AG04450 (cell line): ENCODE results near the gene NKX6-2. TPM values are rescaled to one million over a fixed set of nuclear protein-coding genes. Genes with fewer than 3 reads are reported as not detected.

ENCODE experiments used
- CTCF ChIA-PET: fragments of 300-600, 350-600 bp; formaldehyde crosslinking; extraction: SDS; loops from one replicate; lab custom pipeline; 2022; ENCODE audit warnings: antibody characterized with exemption, inconsistent platforms; lab: Charles Lee
- POLR2A ChIA-PET: fragments of 350-600 bp; formaldehyde crosslinking; extraction: SDS; loops from one replicate; lab custom pipeline; 2021; ENCODE audit warnings: antibody characterized with exemption, inconsistent platforms; lab: Yijun Ruan, JAX
- DNase-seq: peaks from one replicate; pipeline ENCODE4 v3.0.0-alpha.2; 2011; ENCODE audit warnings: low read depth, low spot score
- H3K27ac ChIP-seq: one replicate; pipeline ENCODE4 v1.5.1; 2012; ENCODE audit warnings: low read depth, low read length, control low read depth
- H3K27me3 ChIP-seq: one replicate; pipeline ENCODE4 v1.6.0; 2012; ENCODE audit warnings: low read length; ENCODE audit not compliant: control insufficient read depth, insufficient read depth
- H3K4me3 ChIP-seq: 2 replicates; pipeline ENCODE4 v1.5.1; 2011; ENCODE audit warnings: mild to moderate bottlenecking, low read depth, low read length, control low read depth
- H3K9me3 ChIP-seq: 2 replicates; pipeline ENCODE4 v1.5.1; 2012; ENCODE audit warnings: low read length; ENCODE audit not compliant: control insufficient read depth, insufficient read depth
- CTCF ChIP-seq: IDR thresholded peaks from 2 replicates; pipeline ENCODE4 v1.5.1; 2011; ENCODE audit warnings: low read depth, low read length, control low read depth, inconsistent platforms
- polyA plus RNA-seq: library from polyadenylated mRNA; depleted of rRNA; stranded (reverse); fragments of >200 nt; gene quantifications from 2 replicates; pipeline ENCODE4 v1.2.3, GENCODE V29; 2011

NKX6-2 gene
- polyA plus RNA-seq, 1 experiment, result not detected

- peaks cover 9% of the 10 kb centered on the region; the same call in 1 of the 2 replicates for H3K9me3 ChIP-seq
- CTCF ChIA-PET, result no interaction called here
- no peak for TF ChIP-seq CTCF
- H3K27me3 ChIP-seq, result peaks cover 40% of the 10 kb centered on the region
- POLR2A ChIA-PET, result no interaction called here
- H3K27ac ChIP-seq, result no peak overlapping the region
- H3K4me3 ChIP-seq, result no peak overlapping the region
- no peak for DNase-seq
Observed at GRCh38 chr10:132790470-132790869, 4.5 kb upstream of the NKX6-2 start.

DNA sequence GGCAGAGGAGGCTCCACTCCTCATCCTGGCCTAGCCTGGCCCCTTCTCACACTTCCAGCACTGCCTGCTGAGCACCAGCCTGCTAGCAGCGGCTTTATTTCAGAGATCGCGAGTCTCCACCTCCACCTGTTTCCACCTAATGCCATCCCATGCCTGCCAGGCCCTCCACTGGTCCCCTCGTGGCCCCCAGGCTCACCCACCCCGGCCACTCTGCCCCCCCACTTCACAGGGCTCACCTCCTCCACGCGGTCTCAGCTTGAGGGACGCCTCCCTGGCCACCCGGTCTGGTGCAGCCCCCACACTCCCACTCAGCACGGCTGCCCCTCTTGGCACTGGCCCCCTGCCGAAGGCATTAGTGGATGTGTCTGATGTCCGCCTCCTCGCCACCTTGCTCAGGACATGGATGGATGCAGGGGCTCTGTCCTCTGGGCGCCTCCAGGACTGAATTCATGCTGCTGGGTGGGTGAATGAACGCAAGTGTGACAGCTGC is 3.8 kb upstream of the NKX6-2 start:
- ChIA-PET CTCF (no interaction called here), POLR2A (no interaction called here)
- peaks cover 11% of the 10 kb centered on the region; the same call in 1 of the 2 replicates for H3K9me3 ChIP-seq
- DNase-seq, result no peak
- no peak overlapping the region for H3K4me3 ChIP-seq
- no peak overlapping the region for H3K27ac ChIP-seq
- TF ChIP-seq CTCF, result no peak
- H3K27me3 ChIP-seq, result peaks cover 39% of the 10 kb centered on the region

- H3K27ac ChIP-seq, result no peak overlapping the region
- ChIA-PET CTCF (no interaction called here), POLR2A (no interaction called here)
- peaks cover 44% of the 10 kb centered on the region for H3K27me3 ChIP-seq
- no peak for DNase-seq
- H3K9me3 ChIP-seq, result peaks cover 16% of the 10 kb centered on the region; the same call in 1 of the 2 replicates
- H3K4me3 ChIP-seq, result no peak overlapping the region
- no peak for TF ChIP-seq CTCF
Observed at GRCh38 chr10:132788831-132789219, 2.9 kb upstream of the NKX6-2 start.

- CTCF ChIA-PET, result no interaction called here
- H3K27me3 ChIP-seq, result peaks cover 45% of the 10 kb centered on the region
- no peak overlapping the region for H3K4me3 ChIP-seq
- DNase-seq, result no peak
- no peak overlapping the region for H3K27ac ChIP-seq
- POLR2A ChIA-PET, result no interaction called here
- TF ChIP-seq CTCF, result peak; percentile 31
- peaks cover 13% of the 10 kb centered on the region; the same call in 1 of the 2 replicates for H3K9me3 ChIP-seq
Observed at GRCh38 chr10:132788180-132788830, 2.4 kb upstream of the NKX6-2 start.

GRCh38 chr10:132787495-132788179 is 1.7 kb upstream of the NKX6-2 start:
- no peak overlapping the region for H3K4me3 ChIP-seq
- no peak for TF ChIP-seq CTCF
- H3K27ac ChIP-seq, result no peak overlapping the region
- H3K27me3 ChIP-seq, result peaks cover 42% of the 10 kb centered on the region
- no peak for DNase-seq
- ChIA-PET POLR2A (no interaction called here), CTCF (no interaction called here)
- peaks cover 7% of the 10 kb centered on the region; the same call in 1 of the 2 replicates for H3K9me3 ChIP-seq
